HEK293 (cell line): ENCODE data around the gene KLF7.

Experiments used
- KLF10 ChIP-seq: fragments of 450-650 bp; IDR thresholded peaks from 2 replicates; pipeline ENCODE4 v1.5.1; 2018; ENCODE audit warnings: missing biosample characterization, mild to moderate bottlenecking, missing genetic modification characterization
- TCF7L2 ChIP-seq: IDR thresholded peaks from 2 replicates; pipeline ENCODE4 v1.6.1; 2011; ENCODE audit warnings: low read depth, mild to moderate bottlenecking, inconsistent platforms, low read length, moderate library complexity, borderline replicate concordance
- ZNF121 ChIP-seq: fragments of 450-650 bp; formaldehyde crosslinking; IDR thresholded peaks from 2 replicates; pipeline ENCODE4 v1.5.1; 2016; ENCODE audit warnings: missing biosample characterization, missing genetic modification characterization
- ZNF133 ChIP-seq: fragments of 450-650 bp; formaldehyde crosslinking; IDR thresholded peaks from 2 replicates; pipeline ENCODE4 v1.5.1; 2016; ENCODE audit warnings: missing biosample characterization, missing genetic modification characterization
- ZNF202 ChIP-seq: fragments of 450-650 bp; formaldehyde crosslinking; IDR thresholded peaks from 2 replicates; pipeline ENCODE4 v1.5.1; 2016; ENCODE audit warnings: missing biosample characterization, missing genetic modification characterization, borderline replicate concordance
- ZNF239 ChIP-seq: fragments of 450-650 bp; formaldehyde crosslinking; IDR thresholded peaks from 2 replicates; pipeline ENCODE4 v1.5.1; 2016; ENCODE audit warnings: missing biosample characterization, missing genetic modification characterization
- ZNF404 ChIP-seq: fragments of 450-650 bp; formaldehyde crosslinking; IDR thresholded peaks from 2 replicates; pipeline ENCODE4 v1.5.1; 2017; ENCODE audit warnings: missing biosample characterization, missing genetic modification characterization
- ZNF416 ChIP-seq: fragments of 450-650 bp; formaldehyde crosslinking; IDR thresholded peaks from 2 replicates; pipeline ENCODE4 v1.5.1; 2016; ENCODE audit warnings: missing biosample characterization, missing genetic modification characterization
- ZNF747 ChIP-seq: fragments of 450-650 bp; formaldehyde crosslinking; IDR thresholded peaks from 2 replicates; pipeline ENCODE4 v1.5.1; 2016; ENCODE audit warnings: missing biosample characterization, missing genetic modification characterization
- ZNF76 ChIP-seq: fragments of 450-650 bp; formaldehyde crosslinking; IDR thresholded peaks from 2 replicates; pipeline ENCODE4; 2016; ENCODE audit warnings: low read depth, missing biosample characterization, missing genetic modification characterization, borderline replicate concordance
- ZSCAN30 ChIP-seq: fragments of 450-650 bp; IDR thresholded peaks from 2 replicates; pipeline ENCODE4 v1.5.1; 2018; ENCODE audit warnings: missing biosample characterization, mild to moderate bottlenecking, missing genetic modification characterization, moderate library complexity
- TF ChIP-seq, protein P1 (sequence below): fragments of 450-650 bp; formaldehyde crosslinking; IDR thresholded peaks from 2 replicates; pipeline ENCODE4 v1.5.1; 2016; ENCODE audit warnings: missing biosample characterization, missing genetic modification characterization
- TF ChIP-seq, protein P2 (sequence below): fragments of 450-650 bp; formaldehyde crosslinking; IDR thresholded peaks from 2 replicates; pipeline ENCODE4 v1.5.1; 2016; ENCODE audit warnings: missing biosample characterization, missing genetic modification characterization
- TF ChIP-seq, protein P3 (sequence below): fragments of 450-650 bp; formaldehyde crosslinking; conservative IDR thresholded peaks from 2 replicates; pipeline ENCODE4 v1.5.1; 2016; ENCODE audit warnings: low read depth, missing biosample characterization, missing genetic modification characterization

GRCh38 chr2:207123335-207123744 is 42.4 kb downstream of the KLF7 start:
- no peak for TF ChIP-seq KLF10 (tag by site-specific recombination)
- TF ChIP-seq ZNF202 (tag by site-specific recombination): no peak
- TF ChIP-seq ZSCAN30: no peak
- TF ChIP-seq, protein P1, sequence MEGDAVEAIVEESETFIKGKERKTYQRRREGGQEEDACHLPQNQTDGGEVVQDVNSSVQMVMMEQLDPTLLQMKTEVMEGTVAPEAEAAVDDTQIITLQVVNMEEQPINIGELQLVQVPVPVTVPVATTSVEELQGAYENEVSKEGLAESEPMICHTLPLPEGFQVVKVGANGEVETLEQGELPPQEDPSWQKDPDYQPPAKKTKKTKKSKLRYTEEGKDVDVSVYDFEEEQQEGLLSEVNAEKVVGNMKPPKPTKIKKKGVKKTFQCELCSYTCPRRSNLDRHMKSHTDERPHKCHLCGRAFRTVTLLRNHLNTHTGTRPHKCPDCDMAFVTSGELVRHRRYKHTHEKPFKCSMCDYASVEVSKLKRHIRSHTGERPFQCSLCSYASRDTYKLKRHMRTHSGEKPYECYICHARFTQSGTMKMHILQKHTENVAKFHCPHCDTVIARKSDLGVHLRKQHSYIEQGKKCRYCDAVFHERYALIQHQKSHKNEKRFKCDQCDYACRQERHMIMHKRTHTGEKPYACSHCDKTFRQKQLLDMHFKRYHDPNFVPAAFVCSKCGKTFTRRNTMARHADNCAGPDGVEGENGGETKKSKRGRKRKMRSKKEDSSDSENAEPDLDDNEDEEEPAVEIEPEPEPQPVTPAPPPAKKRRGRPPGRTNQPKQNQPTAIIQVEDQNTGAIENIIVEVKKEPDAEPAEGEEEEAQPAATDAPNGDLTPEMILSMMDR: no peak
- TF ChIP-seq ZNF404 (tag by site-specific recombination): no peak
- TF ChIP-seq TCF7L2: no peak
- TF ChIP-seq, protein P2, sequence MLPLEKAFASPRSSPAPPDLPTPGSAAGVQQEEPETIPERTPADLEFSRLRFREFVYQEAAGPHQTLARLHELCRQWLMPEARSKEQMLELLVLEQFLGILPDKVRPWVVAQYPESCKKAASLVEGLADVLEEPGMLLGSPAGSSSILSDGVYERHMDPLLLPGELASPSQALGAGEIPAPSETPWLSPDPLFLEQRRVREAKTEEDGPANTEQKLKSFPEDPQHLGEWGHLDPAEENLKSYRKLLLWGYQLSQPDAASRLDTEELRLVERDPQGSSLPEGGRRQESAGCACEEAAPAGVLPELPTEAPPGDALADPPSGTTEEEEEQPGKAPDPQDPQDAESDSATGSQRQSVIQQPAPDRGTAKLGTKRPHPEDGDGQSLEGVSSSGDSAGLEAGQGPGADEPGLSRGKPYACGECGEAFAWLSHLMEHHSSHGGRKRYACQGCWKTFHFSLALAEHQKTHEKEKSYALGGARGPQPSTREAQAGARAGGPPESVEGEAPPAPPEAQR (tag by site-specific recombination): no peak
- no peak for TF ChIP-seq ZNF76 (tag by site-specific recombination)
- TF ChIP-seq ZNF747 (tag by site-specific recombination): no peak
- no peak for TF ChIP-seq ZNF239 (tag by site-specific recombination)
- TF ChIP-seq, protein P3, sequence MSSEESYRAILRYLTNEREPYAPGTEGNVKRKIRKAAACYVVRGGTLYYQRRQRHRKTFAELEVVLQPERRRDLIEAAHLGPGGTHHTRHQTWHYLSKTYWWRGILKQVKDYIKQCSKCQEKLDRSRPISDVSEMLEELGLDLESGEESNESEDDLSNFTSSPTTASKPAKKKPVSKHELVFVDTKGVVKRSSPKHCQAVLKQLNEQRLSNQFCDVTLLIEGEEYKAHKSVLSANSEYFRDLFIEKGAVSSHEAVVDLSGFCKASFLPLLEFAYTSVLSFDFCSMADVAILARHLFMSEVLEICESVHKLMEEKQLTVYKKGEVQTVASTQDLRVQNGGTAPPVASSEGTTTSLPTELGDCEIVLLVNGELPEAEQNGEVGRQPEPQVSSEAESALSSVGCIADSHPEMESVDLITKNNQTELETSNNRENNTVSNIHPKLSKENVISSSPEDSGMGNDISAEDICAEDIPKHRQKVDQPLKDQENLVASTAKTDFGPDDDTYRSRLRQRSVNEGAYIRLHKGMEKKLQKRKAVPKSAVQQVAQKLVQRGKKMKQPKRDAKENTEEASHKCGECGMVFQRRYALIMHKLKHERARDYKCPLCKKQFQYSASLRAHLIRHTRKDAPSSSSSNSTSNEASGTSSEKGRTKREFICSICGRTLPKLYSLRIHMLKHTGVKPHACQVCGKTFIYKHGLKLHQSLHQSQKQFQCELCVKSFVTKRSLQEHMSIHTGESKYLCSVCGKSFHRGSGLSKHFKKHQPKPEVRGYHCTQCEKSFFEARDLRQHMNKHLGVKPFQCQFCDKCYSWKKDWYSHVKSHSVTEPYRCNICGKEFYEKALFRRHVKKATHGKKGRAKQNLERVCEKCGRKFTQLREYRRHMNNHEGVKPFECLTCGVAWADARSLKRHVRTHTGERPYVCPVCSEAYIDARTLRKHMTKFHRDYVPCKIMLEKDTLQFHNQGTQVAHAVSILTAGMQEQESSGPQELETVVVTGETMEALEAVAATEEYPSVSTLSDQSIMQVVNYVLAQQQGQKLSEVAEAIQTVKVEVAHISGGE: no peak
- no peak for TF ChIP-seq ZNF416 (tag by site-specific recombination)
- no peak for TF ChIP-seq ZNF133 (tag by site-specific recombination)
- no peak for TF ChIP-seq ZNF121 (tag by site-specific recombination)
